Measurements from ENCODE around the gene AQR. TPM values are rescaled to one million over a fixed set of nuclear protein-coding genes. Genes with fewer than 3 reads are reported as not detected.
A peak's percentile ranks its signal among the peaks of the same experiment; 100 is the strongest.

Gene AQR
- total RNA-seq, 1 donor, result 38.4 TPM

DNA sequence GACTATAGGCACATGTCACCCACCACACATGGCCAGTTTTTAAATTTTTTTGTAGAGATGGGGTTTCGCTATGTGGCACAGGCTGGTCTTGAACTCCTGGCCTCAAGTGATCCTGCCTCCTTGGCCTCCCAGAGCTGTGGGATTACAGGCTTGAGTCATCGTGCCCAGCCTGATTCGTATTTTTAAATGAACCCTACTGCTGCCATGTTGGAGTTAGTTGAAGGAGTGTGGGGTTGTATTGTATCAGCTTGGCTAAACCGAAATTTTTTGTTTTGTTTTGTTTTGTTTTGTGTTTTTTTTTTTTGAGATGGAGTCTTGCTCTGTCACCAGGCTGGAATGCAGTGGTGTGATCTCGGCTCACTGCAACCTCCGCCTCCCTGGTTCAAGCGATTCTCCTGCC lies 30.4 kb upstream of the AQR start:
- no peak for DNase-seq (ENCODE audit: low read depth)
- H3K4me3 ChIP-seq (ENCODE audit: low read depth, low read length), result no peak overlapping the region
- no peak for TF ChIP-seq CTCF (IDR thresholded peaks at IDR 0.05; ENCODE audit: insufficient read depth, low read depth, low read length)

DNA sequence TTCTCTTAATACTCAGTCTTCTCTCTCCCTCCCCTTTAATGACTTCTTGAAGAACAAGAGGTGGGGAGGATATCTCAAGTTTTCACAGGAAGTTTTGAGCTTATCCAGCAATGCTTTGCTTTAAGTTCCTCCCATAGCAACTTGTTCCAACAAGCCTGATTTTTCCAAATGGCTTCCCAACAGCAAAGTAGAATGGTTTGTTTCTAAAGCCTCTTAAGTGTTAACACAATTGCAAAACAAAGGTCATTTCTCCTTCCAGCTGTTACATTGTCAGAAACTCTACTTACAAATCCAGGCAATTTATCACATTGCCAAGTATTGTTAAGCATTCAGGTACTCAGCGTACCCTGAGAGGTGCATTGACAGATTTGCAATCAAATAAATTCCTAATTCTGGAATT lies 25.4 kb upstream of the AQR start:
- no peak for DNase-seq (ENCODE audit: low read depth)
- TF ChIP-seq CTCF (IDR thresholded peaks at IDR 0.05; ENCODE audit: insufficient read depth, low read depth, low read length), result no peak
- no peak overlapping the region for H3K4me3 ChIP-seq (ENCODE audit: low read depth, low read length)

GRCh38 chr15:34993877-34994276 lies 24.3 kb upstream of the AQR start:
- TF ChIP-seq CTCF (IDR thresholded peaks at IDR 0.05; ENCODE audit: insufficient read depth, low read depth, low read length), result no peak
- no peak overlapping the region for H3K4me3 ChIP-seq (ENCODE audit: low read depth, low read length)
- DNase-seq (ENCODE audit: low read depth), result no peak

DNA sequence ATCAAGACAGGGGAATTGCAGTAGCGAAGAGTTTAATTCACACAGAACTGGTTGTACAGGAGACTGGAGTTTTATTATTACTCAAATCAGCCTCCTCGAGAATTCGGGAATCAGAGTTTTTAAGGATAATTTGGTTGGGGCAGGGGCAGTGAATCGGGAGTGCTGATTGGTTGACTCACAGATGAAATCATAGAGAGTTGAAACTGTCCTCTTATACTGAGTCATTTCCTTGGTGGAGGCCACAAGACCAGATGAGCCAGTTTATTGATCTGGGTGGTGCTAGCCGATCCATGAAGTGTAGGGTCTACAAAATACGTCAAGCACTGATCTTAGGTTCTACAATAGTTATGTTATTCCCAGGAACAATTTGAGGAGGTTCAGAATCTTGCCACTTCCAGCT lies 23.9 kb upstream of the AQR start:
- DNase-seq (ENCODE audit: low read depth), result no peak
- no peak overlapping the region for H3K4me3 ChIP-seq (ENCODE audit: low read depth, low read length)
- no peak for TF ChIP-seq CTCF (IDR thresholded peaks at IDR 0.05; ENCODE audit: insufficient read depth, low read depth, low read length)

GRCh38 chr15:34988027-34988902 lies 18.7 kb upstream of the AQR start, which contains the start of gene ZNF770:
Gene ZNF770 (minus strand): TSS chr15:34988287. CDS start chr15:34983434, 4,853 bp downstream.
- peak; percentile 77 for DNase-seq (ENCODE audit: low read depth)
- no peak for TF ChIP-seq CTCF (IDR thresholded peaks at IDR 0.05; ENCODE audit: insufficient read depth, low read depth, low read length)
- H3K4me3 ChIP-seq (ENCODE audit: low read depth, low read length), result peak within 1 kb of the TSS; percentile 73

DNA sequence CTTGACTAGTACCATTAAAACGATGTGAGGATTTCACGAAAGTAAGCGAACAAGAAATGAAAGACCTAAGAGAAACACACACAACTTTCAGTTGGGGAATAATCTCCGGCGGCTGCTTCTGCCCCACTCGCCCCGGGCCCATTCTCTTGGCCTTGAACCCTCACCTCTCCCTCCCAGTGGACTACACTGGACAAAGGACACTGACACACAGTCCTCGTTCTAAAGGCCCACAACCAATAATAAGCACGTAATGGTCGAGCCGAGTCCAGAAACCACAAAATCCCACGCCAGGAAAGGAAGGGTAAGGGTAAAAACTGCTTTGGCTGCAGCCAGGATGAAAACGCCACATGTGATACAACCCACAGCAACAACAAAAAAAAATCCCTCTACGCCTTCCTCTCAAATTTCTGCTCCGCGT lies 18.1 kb upstream of the AQR start:
- no peak for TF ChIP-seq CTCF (IDR thresholded peaks at IDR 0.05; ENCODE audit: insufficient read depth, low read depth, low read length)
- DNase-seq (ENCODE audit: low read depth), result no peak
- H3K4me3 ChIP-seq (ENCODE audit: low read depth, low read length), result peak overlapping the region; percentile 73

Data from fibroblast of villous mesenchyme (primary cell).